PFSK-1 (cell line): ENCODE data around the gene MCRS1.

Experiments used
- FOXP2 ChIP-seq: optimal IDR thresholded peaks from 2 replicates; pipeline ENCODE3; 2011; ENCODE audit warnings: borderline replicate concordance, control low read depth, inconsistent platforms; ENCODE audit not compliant: insufficient read depth; ENCODE audit errors: extremely low read length, extremely low read depth
- POLR2AphosphoS5 ChIP-seq: IDR thresholded peaks from 2 replicates; pipeline ENCODE4 v1.6.1; 2012; ENCODE audit warnings: low read depth, mild to moderate bottlenecking, control low read depth, low read length, moderate library complexity
- REST ChIP-seq, 2 experiments: IDR thresholded peaks; 2 replicates each; pipeline versions ENCODE4 v1.6.1 to v1.8.0; 2011 to 2012; ENCODE audit warnings: low read depth in 2 of 2, low read length in 2 of 2, control low read depth in 1 of 2, inconsistent platforms in 1 of 2, mild to moderate bottlenecking in 1 of 2, moderate library complexity in 1 of 2; ENCODE audit not compliant: insufficient read depth in 1 of 2
- SIN3A ChIP-seq: IDR thresholded peaks from 2 replicates; pipeline ENCODE4 v1.6.1; 2012; ENCODE audit warnings: mild to moderate bottlenecking, low read length, moderate library complexity, borderline replicate concordance; ENCODE audit not compliant: insufficient read depth
- TAF1 ChIP-seq: IDR thresholded peaks from 2 replicates; pipeline ENCODE4 v1.6.1; 2012; ENCODE audit warnings: low read length, control low read depth, borderline replicate concordance; ENCODE audit not compliant: insufficient read depth

- TF ChIP-seq REST (IDR thresholded peaks at IDR 0.05; ENCODE audit: insufficient read depth in 1 of 2, low read depth in 2 of 2, low read length in 2 of 2) (no peak), TAF1 (no peak), POLR2AphosphoS5 (no peak), SIN3A (no peak), FOXP2 (no peak)
Observed at GRCh38 chr12:49537231-49537751, 30.7 kb downstream of the MCRS1 start.
